SJCRH30 (cell line): Measurements from ENCODE around the gene OSBP2. TPM values are rescaled to one million over a fixed set of nuclear protein-coding genes. Genes with fewer than 3 reads are reported as not detected.

Source experiments
- DNase-seq, 2 experiments: peaks; one replicate each; pipeline ENCODE4 v3.0.0-alpha.2; 2015 to 2020
- H3K27ac ChIP-seq: fragments of 250-450 bp; sonication (Bioruptor Pico); 2 replicates; pipeline ENCODE4 v1.5.1; 2020; ENCODE audit warnings: mild to moderate bottlenecking, moderate library complexity
- H3K27me3 ChIP-seq: fragments of 250-450 bp; sonication (Bioruptor Pico); 2 replicates; pipeline ENCODE4 v1.5.1; 2020; ENCODE audit warnings: mild to moderate bottlenecking, moderate library complexity
- H3K36me3 ChIP-seq: fragments of 250-450 bp; sonication (Bioruptor Pico); 2 replicates; pipeline ENCODE4 v1.5.1; 2020; ENCODE audit warnings: mild to moderate bottlenecking, moderate library complexity
- H3K4me1 ChIP-seq: fragments of 250-450 bp; sonication (Bioruptor Pico); 2 replicates; pipeline ENCODE4 v1.5.1; 2020; ENCODE audit warnings: mild to moderate bottlenecking, moderate library complexity
- H3K4me3 ChIP-seq: fragments of 250-450 bp; sonication (Bioruptor Pico); 2 replicates; pipeline ENCODE4 v1.5.1; 2020; ENCODE audit warnings: mild to moderate bottlenecking, moderate library complexity
- H3K9me3 ChIP-seq: fragments of 250-450 bp; sonication (Bioruptor Pico); replicated peaks from 2 replicates; pipeline ENCODE4 v1.5.1; 2020; ENCODE audit warnings: mild to moderate bottlenecking, moderate library complexity
- total RNA-seq: library from RNA; depleted of rRNA; stranded (reverse); fragments of >200 nt; shearing (Covaris generic); gene quantifications from 2 replicates; pipeline ENCODE4 v1.2.3, GENCODE V29; 2014

OSBP2 gene
- total RNA-seq, 1 experiment from 2014 or later, result not detected

DNA sequence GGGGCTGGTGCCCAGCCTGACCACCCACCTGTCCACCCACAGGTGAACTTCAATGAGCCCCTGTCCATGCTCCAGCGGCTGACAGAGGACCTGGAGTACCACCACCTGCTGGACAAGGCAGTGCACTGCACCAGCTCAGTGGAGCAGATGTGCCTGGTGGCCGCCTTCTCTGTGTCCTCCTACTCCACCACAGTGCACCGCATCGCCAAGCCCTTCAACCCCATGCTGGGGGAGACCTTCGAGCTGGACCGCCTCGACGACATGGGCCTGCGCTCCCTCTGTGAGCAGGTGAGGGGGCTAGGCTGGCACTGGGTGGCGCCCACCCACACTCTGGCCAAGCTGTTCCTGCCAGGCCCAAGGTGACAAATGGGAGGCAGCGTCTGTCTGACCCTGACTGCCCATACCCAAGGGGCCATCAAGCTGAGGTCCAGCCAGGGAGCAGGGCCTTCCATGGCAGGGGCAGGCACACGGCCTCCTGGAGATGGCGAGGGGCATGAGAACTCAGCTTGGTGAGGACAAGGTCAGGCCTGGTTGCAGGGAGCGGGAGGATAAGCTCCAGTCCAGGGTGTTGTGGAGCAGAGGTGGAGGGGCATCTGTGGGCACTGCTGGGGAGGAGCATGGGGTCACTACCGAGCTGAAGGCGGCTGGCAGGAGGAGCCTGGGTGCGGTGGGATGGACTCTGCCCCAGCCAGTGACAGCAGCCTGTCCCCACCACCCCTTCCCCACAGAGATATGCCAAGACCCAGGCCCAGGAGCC lies 196.2 kb downstream of the OSBP2 start:
- H3K27ac ChIP-seq, result no peak overlapping the region
- peak in 1 of 2 experiments; percentile 31 for DNase-seq

DNA sequence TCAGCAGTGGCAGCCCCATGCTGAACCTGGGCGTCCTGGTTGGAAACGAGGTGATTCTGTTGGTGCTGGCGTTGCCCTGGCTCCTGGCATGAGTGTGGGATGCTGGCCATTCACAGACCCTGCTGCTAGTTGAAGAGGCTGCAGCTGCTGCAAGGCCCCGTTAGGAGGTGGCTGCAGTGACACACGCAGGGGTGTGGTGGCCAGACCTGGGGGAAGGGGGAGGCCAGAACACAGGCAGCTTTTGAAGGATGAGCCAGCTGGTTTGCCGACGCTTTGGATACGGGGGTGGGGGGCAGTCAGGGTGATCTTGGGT lies 196.7 kb downstream of the OSBP2 start:
- H3K4me3 ChIP-seq, result no peak overlapping the region
- no peaks in the 10 kb centered on the region for H3K9me3 ChIP-seq
- H3K27ac ChIP-seq, result no peak overlapping the region
- no peak for DNase-seq
- no peaks in the 10 kb centered on the region for H3K36me3 ChIP-seq
- no peaks in the 10 kb centered on the region for H3K27me3 ChIP-seq
- no peaks in the 10 kb centered on the region for H3K4me1 ChIP-seq

More for the DNA sequence above, 196.2 kb downstream of the OSBP2 start:
- H3K27me3 ChIP-seq, result no peaks in the 10 kb centered on the region
- H3K36me3 ChIP-seq, result no peaks in the 10 kb centered on the region
- no peaks in the 10 kb centered on the region for H3K4me1 ChIP-seq
- no peaks in the 10 kb centered on the region for H3K9me3 ChIP-seq
- no peak overlapping the region for H3K4me3 ChIP-seq

DNA sequence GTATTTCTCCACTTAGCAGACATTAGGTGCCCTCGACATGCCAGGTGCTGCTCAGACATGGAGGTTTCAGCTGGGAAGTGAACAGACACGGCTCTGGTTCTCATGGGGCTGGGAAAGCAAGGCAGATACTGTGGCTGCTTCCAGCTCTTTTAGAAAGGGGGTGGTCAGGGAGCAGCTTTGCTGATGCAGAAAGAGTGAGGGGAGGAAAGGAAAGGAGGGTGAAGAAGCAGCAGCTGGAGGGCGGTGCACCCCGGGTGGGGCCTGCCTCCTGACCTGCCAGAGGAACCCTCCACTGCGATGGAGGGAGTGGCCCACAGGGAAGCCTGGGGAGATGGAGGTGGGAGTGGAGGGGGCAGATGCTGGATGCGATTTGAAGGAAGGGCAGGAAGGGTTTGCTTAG lies 197.1 kb downstream of the OSBP2 start:
- Histone ChIP-seq H3K27me3 (no peaks in the 10 kb centered on the region), H3K9me3 (no peaks in the 10 kb centered on the region)
- no peak for DNase-seq

DNA sequence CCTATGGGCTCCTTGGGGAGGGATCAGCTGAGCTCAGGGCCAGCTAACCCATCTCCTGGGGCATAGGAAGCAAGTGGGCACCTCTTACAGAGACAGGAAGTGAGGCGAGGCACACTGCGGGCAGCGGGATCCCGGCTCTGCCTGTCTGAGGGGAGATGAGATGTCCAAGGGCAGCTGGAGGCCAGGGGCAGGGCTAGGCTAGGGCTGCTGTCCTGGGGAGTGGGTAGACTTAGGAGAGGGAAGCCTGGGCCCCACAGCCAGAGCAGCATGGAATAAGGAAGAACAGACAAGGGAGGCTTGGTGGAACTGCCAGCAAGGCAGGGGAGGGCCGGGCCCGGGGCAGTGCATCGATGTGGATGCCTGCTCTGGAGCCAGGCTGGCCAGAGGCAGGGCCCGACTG lies 197.6 kb downstream of the OSBP2 start:
- Histone ChIP-seq H3K4me1 (no peaks in the 10 kb centered on the region), H3K27ac (no peak overlapping the region), H3K4me3 (no peak overlapping the region), H3K9me3 (no peaks in the 10 kb centered on the region), H3K27me3 (no peaks in the 10 kb centered on the region), H3K36me3 (no peaks in the 10 kb centered on the region)
- DNase-seq, result no peak

More for the DNA sequence above, 197.1 kb downstream of the OSBP2 start:
- H3K4me3 ChIP-seq, result no peak overlapping the region
- no peak overlapping the region for H3K27ac ChIP-seq
- H3K4me1 ChIP-seq, result no peaks in the 10 kb centered on the region
- no peaks in the 10 kb centered on the region for H3K36me3 ChIP-seq

DNA sequence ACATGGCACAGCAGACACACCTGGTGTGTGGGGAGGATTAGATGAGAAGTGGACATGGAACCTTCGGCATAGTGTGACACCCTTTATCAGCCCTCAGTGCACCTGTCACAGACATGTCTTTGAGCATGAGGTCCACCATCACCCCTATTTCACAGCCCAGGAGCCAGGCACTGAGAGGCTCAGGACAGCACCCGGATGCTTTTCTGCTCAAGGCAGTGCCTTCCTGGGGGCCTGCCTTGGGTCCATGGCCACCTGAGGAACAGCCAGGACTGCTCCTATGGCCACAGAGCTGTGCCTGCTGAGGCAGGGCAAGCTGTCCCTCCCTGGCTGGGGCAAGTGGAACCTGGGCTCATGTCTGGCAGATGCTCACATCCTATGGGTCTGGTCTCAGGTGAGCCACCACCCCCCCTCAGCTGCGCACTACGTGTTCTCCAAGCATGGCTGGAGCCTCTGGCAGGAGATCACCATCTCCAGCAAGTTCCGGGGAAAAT lies 198.1 kb downstream of the OSBP2 start:
- DNase-seq, result no peak

DNA sequence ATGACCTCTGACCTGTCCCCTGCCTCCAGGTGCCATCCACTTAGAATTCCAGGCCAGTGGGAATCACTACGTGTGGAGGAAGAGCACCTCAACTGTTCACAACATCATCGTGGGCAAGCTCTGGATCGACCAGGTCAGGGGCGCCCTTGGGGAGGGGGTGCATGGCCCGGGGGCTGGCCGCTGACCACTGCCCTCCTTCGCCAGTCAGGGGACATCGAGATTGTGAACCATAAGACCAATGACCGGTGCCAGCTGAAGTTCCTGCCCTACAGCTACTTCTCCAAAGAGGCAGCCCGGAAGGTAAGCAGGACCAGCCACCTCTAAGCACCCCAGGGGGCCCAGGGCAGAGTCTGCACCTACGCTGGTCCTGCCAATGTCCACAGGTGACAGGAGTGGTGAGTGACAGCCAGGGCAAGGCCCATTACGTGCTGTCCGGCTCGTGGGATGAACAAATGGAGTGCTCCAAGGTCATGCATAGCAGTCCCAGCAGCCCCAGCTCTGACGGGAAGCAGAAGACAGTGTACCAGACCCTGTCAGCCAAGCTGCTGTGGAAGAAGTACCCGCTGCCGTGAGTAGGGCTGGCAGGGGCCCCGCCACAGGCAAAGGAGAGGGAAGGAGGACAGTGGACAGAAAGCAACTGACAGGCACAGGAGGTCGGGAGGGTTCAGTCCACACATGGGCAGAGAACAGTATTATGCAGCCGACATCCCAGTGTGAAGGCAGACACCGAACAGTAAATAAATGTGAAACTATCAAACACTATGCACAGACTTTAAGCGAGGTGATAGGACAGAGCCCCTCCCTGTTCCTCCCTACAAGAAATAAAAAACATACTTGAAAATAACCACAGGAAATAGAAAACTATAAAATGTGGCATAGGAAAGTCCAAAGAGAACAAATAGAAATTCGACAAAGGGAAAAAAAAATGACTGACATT lies 199.0 kb downstream of the OSBP2 start:
- Histone ChIP-seq H3K27ac (no peak overlapping the region), H3K9me3 (no peaks in the 10 kb centered on the region), H3K36me3 (no peaks in the 10 kb centered on the region), H3K27me3 (no peaks in the 10 kb centered on the region), H3K4me1 (no peaks in the 10 kb centered on the region), H3K4me3 (no peak overlapping the region)
- no peak for DNase-seq

More for the DNA sequence above, 198.1 kb downstream of the OSBP2 start:
- Histone ChIP-seq H3K4me3 (no peak overlapping the region), H3K27me3 (no peaks in the 10 kb centered on the region), H3K9me3 (no peaks in the 10 kb centered on the region), H3K4me1 (no peaks in the 10 kb centered on the region), H3K36me3 (no peaks in the 10 kb centered on the region), H3K27ac (no peak overlapping the region)

DNA sequence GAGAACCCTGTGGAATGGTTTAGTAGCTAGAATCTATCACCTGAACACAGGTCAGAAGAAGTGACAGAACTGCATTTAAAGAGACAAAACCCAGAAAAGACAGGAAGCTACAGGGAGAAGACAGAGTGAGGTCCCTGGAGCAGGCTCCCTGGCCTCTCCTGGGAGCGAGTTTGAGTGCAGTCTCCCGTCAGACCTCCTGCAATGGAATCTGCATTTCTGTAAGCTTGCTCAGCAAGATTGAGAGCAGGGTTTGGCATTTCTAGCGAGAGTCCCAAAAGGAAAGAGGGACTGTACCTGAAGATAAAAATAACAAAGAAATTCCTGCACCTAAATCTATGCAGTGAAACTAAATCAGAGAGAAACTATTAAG lies 199.7 kb downstream of the OSBP2 start:
- Histone ChIP-seq H3K27me3 (no peaks in the 10 kb centered on the region), H3K4me3 (no peak overlapping the region), H3K36me3 (no peaks in the 10 kb centered on the region), H3K4me1 (no peaks in the 10 kb centered on the region), H3K27ac (no peak overlapping the region), H3K9me3 (no peaks in the 10 kb centered on the region)
- DNase-seq, result no peak

DNA sequence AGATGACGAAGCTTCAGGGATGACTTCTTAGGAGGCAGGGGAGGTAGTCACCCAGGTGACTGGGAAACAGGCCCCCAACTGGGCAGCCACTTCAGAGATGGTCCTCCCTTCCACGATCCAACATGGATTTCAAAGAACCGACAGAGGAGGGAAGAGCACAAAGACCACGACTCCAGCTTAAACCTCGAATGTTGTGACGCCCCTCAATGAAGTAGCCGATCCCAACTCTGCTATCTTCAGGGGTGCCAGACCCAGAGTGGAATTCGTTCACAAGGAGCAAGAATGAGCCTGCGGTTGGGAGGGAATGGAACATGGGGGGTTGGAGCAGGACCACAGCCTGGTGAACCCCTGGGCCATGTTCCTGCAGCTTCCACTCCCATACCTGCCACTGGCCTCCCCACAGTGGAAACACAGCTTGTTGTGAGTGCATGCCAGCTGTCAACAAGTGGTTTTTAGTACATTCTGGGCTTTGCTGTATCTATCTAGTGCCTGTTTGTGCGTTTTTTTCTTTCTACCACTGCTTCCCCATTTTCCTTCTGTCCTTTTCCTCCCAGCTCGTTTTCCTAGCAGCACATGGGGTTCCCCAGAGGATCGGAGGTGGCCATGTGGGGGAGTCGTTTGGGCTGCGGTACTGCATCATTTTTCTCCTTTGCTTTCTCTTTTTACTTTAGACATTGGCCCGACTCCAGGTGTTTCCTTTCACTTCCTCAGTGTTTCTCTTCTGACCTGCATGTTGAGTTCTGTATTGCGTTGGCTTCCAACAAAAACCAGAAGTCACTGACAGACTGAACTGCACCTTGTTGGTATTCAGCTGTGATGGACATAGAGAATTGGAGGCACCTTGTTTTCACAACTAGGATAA lies 208.1 kb downstream of the OSBP2 start:
- Histone ChIP-seq H3K27me3 (no peaks in the 10 kb centered on the region), H3K27ac (no peak overlapping the region), H3K9me3 (no peaks in the 10 kb centered on the region), H3K36me3 (no peaks in the 10 kb centered on the region), H3K4me3 (no peak overlapping the region), H3K4me1 (no peaks in the 10 kb centered on the region)
- no peak for DNase-seq

DNA sequence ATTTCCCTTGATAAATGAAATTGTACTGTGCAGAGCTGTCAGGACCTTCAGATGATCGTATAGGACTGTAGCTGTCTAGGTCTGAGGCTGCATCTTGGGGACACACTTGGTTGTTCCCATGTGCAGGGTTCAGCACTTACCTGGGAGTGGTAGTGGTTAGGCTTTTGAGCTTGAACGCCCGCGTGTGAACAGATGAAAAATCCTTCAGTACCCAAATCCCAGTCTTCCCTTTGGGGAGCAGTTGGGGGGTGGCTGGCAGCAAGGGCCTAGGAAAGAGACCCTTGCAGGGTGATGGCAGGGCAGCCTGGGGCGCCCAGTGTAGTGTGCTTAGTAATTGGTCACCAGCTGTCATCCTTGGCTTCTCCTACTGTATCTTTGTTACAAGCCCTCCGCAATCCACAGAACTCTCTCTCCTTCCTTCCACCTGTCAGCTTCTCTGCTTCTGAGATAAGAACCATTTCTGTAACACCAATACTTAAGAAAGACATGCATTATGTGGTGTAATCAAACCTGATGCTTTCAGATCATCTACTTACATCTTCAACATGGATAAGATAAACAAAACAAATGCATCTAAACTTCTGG lies 209.3 kb downstream of the OSBP2 start:
- no peaks in the 10 kb centered on the region for H3K9me3 ChIP-seq
- no peak for DNase-seq
- no peaks in the 10 kb centered on the region for H3K36me3 ChIP-seq
- no peak overlapping the region for H3K4me3 ChIP-seq
- H3K27ac ChIP-seq, result no peak overlapping the region
- no peaks in the 10 kb centered on the region for H3K27me3 ChIP-seq
- no peaks in the 10 kb centered on the region for H3K4me1 ChIP-seq

DNA sequence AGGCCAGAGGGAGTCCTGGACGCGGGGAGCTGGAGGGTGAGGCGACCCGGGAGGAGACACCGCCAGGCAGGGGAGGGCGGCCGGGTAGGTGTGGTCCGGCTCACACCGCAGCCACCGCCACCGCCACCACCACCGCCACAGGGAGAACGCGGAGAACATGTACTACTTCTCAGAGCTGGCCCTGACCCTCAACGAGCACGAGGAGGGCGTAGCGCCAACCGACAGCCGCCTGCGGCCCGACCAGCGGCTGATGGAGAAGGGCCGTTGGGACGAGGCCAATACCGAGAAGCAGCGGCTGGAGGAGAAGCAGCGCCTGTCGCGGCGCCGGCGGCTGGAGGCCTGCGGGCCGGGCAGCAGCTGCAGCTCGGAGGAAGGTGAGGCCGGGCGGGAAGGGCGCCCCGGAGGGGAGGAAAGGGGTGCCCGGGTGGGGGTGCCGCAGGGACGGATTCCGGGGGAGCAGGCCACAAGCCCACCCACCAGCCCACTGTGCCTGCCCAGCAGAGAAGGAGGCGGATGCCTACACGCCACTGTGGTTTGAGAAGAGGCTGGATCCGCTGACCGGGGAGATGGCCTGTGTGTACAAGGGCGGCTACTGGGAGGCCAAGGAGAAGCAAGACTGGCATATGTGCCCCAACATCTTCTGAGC lies 211.1 kb downstream of the OSBP2 start:
- Histone ChIP-seq H3K9me3 (no peaks in the 10 kb centered on the region), H3K27ac (no peak overlapping the region), H3K4me1 (no peaks in the 10 kb centered on the region), H3K27me3 (no peaks in the 10 kb centered on the region), H3K36me3 (no peaks in the 10 kb centered on the region), H3K4me3 (no peak overlapping the region)
- no peak for DNase-seq

DNA sequence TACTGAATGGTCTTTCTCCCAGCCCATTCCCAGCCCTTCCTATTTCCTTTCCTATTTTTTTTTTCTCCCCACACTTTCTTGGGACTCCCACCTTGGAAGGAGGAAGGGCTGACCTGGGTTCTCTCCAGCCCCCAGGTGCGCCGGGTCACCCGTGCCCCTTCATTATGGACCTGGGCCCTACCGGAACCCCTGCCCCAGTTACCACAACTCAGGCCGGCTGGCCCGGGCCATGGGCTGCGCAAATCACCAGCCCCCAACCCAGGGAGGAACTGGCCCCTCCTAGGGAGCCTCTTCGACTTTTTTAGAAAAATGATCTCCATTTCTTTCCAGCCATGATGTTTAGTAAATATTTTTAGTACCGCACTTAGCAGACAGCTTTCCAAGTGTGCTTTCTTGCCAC lies 211.7 kb downstream of the OSBP2 start:
- Histone ChIP-seq H3K4me3 (no peak overlapping the region), H3K9me3 (no peaks in the 10 kb centered on the region), H3K27ac (no peak overlapping the region), H3K36me3 (no peaks in the 10 kb centered on the region), H3K27me3 (no peaks in the 10 kb centered on the region), H3K4me1 (no peaks in the 10 kb centered on the region)
- no peak for DNase-seq

DNA sequence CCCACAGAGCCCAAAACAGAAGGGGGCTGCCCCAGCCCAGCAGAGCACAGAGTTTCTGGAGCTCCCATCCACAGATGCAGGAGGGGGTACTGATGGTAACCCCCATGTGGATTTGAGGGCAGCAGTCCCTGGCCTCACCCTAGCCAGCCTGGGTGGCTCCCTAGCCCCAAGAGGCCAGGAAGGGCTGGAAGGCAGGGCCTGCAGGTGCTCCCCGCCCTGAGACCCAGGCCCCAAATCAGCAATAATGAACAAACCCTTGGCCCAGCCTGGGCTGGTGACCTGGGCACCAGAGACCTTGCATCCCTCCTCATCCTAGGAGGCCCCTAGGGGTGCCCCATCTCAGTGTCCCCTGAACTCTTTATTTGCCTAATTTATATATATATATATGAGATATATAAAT lies 212.3 kb downstream of the OSBP2 start:
- no peak for DNase-seq
- no peaks in the 10 kb centered on the region for H3K27me3 ChIP-seq

DNA sequence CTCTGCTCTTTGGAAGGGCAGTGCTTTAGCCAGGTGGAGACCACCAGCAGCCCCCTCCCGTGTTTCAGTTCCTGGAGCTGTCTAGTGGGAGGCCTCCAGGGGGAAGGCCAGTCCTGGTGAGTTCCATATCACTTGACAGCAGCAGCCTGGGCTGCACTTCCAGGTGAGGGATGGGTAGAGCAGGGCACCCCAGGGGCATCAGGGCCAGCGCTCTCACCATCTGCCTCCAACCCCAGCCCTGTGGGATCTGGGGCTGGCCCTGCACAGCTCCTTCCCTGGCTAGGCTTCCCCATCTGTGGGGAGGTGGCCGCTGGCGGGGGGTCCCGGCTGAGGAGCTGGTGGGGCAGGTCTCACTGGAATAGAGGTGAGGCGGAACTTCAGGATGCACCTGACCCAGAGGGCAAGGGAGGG lies 213.4 kb downstream of the OSBP2 start:
- Histone ChIP-seq H3K36me3 (no peaks in the 10 kb centered on the region), H3K4me3 (no peak overlapping the region), H3K4me1 (no peaks in the 10 kb centered on the region), H3K27me3 (no peaks in the 10 kb centered on the region), H3K9me3 (no peaks in the 10 kb centered on the region), H3K27ac (no peak overlapping the region)
- no peak for DNase-seq

More for the DNA sequence above, 212.3 kb downstream of the OSBP2 start:
- Histone ChIP-seq H3K9me3 (no peaks in the 10 kb centered on the region), H3K27ac (no peak overlapping the region), H3K36me3 (no peaks in the 10 kb centered on the region), H3K4me3 (no peak overlapping the region), H3K4me1 (no peaks in the 10 kb centered on the region)

DNA sequence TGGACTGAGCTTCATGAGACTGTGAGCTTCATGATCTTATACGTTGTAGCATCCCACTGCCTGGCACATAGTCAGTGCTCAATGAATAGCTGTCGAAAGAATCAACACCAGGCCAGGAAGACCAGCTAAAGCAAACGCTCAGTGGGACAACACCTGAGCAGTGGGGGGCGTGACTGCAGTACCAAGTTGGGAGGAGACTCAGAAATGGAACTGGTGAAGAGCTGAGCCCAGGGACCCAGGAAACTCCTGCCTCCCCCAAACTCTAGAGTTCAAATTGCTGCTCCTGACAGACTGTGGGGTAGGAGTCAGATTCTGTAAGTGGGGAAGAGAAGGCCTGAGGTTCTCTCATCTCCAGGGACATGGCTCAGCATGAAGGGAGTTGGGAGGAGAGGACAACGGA lies 214.6 kb downstream of the OSBP2 start:
- Histone ChIP-seq H3K4me1 (no peaks in the 10 kb centered on the region), H3K27me3 (no peaks in the 10 kb centered on the region), H3K4me3 (no peak overlapping the region), H3K9me3 (no peaks in the 10 kb centered on the region), H3K36me3 (no peaks in the 10 kb centered on the region), H3K27ac (no peak overlapping the region)
- no peak for DNase-seq
